ENCODE data around the gene SLC35G2. TPM values are rescaled to one million over a fixed set of nuclear protein-coding genes. Genes with fewer than 3 reads are reported as not detected.
"Not testable (repeated sequence)": the region's sequence is repeated elsewhere in the genome, so short reads cannot be mapped to it uniquely, and the experiment has no call there.

Gene SLC35G2
- total RNA-seq, 2 donors from 2014 or later = 0.74 to 1.2 TPM

DNA sequence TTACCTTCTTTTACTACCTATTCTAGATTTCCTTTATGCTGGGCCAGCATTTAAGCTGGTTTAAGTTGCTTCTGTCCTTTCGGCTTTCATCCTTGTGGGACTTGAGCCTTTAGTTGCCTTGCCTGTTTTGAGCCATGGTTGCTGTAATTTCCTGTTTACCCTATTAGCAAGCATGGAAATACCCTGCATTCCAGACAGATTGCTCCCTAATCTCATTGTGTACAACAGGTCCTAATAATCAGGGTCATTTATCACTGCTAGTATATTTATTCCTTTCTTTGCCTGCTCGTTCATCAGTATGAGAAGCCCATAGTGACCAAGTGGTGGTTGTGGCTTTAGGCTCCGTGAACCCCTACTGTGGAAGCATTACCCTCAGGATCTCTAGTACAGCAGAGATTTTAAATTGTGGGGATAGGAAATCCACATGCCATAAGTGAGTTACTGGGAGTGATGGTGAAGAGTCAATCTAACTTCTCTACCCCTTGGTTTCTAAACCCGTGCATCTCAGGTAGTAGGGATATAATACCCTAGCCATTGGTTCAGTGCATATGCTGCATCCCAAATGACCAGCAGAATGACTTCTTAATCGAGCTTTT is 75.0 kb downstream of the SLC35G2 start:
- Histone ChIP-seq H3K9ac (ENCODE audit: low read depth in 2 of 2, low read length in 2 of 2) (no peak overlapping the region), H3K4me1 (no peaks in the 10 kb centered on the region), H3K27me3 (no peaks in the 10 kb centered on the region), H3K36me3 (no peaks in the 10 kb centered on the region), H3K27ac (no peak overlapping the region), H3K9me3 (no peaks in the 10 kb centered on the region), H3K4me3 (no peak overlapping the region)
- TF ChIP-seq, protein P1, sequence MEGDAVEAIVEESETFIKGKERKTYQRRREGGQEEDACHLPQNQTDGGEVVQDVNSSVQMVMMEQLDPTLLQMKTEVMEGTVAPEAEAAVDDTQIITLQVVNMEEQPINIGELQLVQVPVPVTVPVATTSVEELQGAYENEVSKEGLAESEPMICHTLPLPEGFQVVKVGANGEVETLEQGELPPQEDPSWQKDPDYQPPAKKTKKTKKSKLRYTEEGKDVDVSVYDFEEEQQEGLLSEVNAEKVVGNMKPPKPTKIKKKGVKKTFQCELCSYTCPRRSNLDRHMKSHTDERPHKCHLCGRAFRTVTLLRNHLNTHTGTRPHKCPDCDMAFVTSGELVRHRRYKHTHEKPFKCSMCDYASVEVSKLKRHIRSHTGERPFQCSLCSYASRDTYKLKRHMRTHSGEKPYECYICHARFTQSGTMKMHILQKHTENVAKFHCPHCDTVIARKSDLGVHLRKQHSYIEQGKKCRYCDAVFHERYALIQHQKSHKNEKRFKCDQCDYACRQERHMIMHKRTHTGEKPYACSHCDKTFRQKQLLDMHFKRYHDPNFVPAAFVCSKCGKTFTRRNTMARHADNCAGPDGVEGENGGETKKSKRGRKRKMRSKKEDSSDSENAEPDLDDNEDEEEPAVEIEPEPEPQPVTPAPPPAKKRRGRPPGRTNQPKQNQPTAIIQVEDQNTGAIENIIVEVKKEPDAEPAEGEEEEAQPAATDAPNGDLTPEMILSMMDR (IDR thresholded peaks at IDR 0.05) = no peak
- no peak for DNase-seq
- intact Hi-C loops (cut with DNase I) = no loop called here

DNA sequence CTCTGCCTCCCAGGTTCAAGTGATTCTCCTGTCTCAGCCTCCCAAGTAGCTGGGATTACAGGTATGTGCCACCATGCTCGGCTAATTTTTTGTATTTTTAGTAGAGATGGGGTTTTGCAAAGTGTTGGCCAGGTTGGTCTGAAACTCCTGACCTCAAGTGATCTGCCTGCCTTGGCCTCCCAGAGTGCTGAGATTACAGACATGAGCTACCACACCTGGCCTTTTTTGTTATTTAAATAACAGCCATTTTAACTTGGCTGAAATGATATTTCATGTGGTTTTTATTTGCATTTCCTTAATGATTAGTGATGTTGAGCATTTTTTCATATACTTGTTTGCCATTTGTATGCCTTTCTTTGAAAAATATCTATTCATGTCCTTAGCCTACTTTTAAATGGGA is 78.2 kb downstream of the SLC35G2 start:
- H3K27ac ChIP-seq; H3K9ac ChIP-seq (ENCODE audit: low read depth in 2 of 2, low read length in 2 of 2); H3K4me3 ChIP-seq; H3K27me3 ChIP-seq; DNase-seq; H3K4me1 ChIP-seq; intact Hi-C loops (cut with DNase I); H3K36me3 ChIP-seq; H3K9me3 ChIP-seq: not testable (repeated sequence)

DNA sequence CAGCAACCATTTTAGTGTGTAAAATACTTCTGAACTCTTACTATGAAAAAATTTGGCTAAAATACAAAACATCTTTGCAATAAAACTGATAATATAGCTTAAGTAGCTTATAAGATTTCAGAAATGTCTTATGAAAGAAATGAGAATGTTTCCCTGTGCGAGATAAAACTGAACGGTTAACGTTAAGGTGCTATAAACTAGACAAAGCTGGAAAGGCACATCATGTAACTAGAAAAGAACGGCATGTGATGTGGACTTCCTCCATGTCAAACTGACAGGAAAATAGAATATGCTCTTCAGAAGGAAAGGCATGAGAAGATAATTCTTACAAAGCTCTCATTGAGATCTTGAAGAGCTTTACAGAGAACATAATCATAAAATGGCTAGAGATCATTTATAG is 79.6 kb downstream of the SLC35G2 start:
- Histone ChIP-seq H3K4me3 (no peak overlapping the region), H3K27ac (no peak overlapping the region), H3K36me3 (no peaks in the 10 kb centered on the region), H3K9ac (ENCODE audit: low read depth in 2 of 2, low read length in 2 of 2) (no peak overlapping the region), H3K27me3 (no peaks in the 10 kb centered on the region), H3K4me1 (no peaks in the 10 kb centered on the region), H3K9me3 (no peaks in the 10 kb centered on the region)
- intact Hi-C loops (cut with DNase I) = no loop called here
- TF ChIP-seq, protein P1 (IDR thresholded peaks at IDR 0.05) = no peak
- DNase-seq = no peak

DNA sequence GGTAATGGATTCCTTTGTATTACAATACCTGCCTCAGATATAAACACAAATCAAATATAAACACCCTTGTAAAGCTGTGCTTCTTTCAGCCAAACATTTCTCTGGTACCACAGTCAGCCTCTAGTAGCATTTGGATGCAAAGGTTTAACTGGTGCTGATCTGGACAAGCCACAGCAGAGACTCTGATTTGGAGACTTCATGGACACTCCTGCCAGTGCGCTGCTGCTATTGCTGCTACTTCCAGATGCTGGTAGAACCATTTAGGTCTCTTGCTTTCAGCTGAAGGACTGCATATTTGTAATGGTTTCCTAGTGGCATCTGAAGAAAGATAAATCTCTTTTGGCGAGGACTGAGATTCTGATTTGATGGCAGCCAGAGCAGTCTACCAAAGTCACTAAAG is 80.0 kb downstream of the SLC35G2 start:
- DNase-seq = no peak
- intact Hi-C loops (cut with DNase I) = no loop called here
- H3K27me3 ChIP-seq = no peaks in the 10 kb centered on the region
- no peaks in the 10 kb centered on the region for H3K9me3 ChIP-seq
- H3K27ac ChIP-seq = no peak overlapping the region
- no peaks in the 10 kb centered on the region for H3K36me3 ChIP-seq
- TF ChIP-seq, protein P1 (IDR thresholded peaks at IDR 0.05) = no peak
- no peak overlapping the region for H3K9ac ChIP-seq (ENCODE audit: low read depth in 2 of 2, low read length in 2 of 2)
- no peaks in the 10 kb centered on the region for H3K4me1 ChIP-seq
- no peak overlapping the region for H3K4me3 ChIP-seq

DNA sequence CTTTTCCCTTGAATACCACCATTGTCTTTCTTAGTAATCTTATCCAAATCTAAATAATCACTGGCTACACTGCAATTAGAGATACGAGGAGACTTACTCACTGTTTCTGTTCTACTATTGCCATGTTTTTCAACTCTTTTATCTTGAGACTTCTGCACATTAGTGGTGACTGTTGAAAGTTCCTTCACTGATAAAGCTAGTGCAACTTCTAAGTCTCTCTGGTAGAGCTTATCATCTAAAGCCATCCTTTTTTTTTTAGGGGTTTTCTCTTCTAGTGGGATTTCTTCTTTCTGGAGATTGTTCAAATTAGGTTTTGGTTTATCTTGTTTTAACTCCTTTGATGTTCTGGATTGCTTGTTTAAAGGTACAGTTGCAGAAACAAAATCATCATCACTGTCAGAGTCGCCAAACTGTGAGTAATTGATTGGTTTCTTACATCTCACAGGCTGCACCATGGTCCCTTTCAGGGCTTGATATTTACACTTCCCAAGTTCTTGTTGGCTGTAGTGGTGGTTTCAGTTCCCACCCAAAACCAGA is 80.8 kb downstream of the SLC35G2 start:
- Histone ChIP-seq H3K27me3 (no peaks in the 10 kb centered on the region), H3K4me3 (no peak overlapping the region), H3K9ac (ENCODE audit: low read depth in 2 of 2, low read length in 2 of 2) (no peak overlapping the region), H3K36me3 (no peaks in the 10 kb centered on the region), H3K9me3 (no peaks in the 10 kb centered on the region), H3K27ac (no peak overlapping the region), H3K4me1 (no peaks in the 10 kb centered on the region)
- DNase-seq = no peak
- intact Hi-C loops (cut with DNase I) = no loop called here
- TF ChIP-seq, protein P1 (IDR thresholded peaks at IDR 0.05) = no peak

DNA sequence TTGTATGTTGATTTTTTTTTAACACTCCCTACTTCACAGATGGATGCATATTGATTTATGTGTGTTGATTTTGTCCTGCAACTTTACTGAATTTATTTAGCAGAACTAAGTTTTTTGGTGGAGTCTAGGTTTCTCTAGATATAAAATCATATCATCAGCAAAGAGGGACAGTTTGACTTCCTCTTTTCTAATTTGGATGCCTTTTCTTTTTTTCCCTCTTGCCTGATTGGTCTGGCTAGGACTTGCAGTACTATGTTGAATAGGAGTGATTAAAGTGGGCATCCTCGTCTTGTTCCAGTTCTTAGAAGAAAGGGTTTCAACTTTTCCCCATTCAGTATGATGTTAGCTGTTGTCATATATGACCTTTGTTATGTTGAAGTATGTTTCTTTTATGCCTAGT is 81.8 kb downstream of the SLC35G2 start:
- H3K4me1 ChIP-seq; H3K27ac ChIP-seq; DNase-seq; H3K27me3 ChIP-seq; H3K4me3 ChIP-seq; intact Hi-C loops (cut with DNase I); H3K9me3 ChIP-seq; H3K36me3 ChIP-seq; H3K9ac ChIP-seq (ENCODE audit: low read depth in 2 of 2, low read length in 2 of 2): not testable (repeated sequence)
